Ishikawa (cell line): ENCODE data around the gene EIF4E1B.

Experiments used
- CREB1 ChIP-seq: IDR thresholded peaks from 2 replicates; pipeline ENCODE4 v1.6.1; 2012; ENCODE audit warnings: low read depth
- EP300 ChIP-seq: IDR thresholded peaks from 2 replicates; pipeline ENCODE4 v1.6.1; 2012; ENCODE audit warnings: borderline replicate concordance
- TEAD4 ChIP-seq: IDR thresholded peaks from 2 replicates; pipeline ENCODE4 v1.6.1; 2012
- YY1 ChIP-seq: IDR thresholded peaks from 2 replicates; pipeline ENCODE4 v1.6.1; 2012; ENCODE audit warnings: low read depth
- TF ChIP-seq, protein P1 (sequence below): IDR thresholded peaks from 2 replicates; pipeline ENCODE4 v1.6.1; 2012
- TF ChIP-seq, protein P2 (sequence below): IDR thresholded peaks from 2 replicates; pipeline ENCODE4 v1.6.1; 2012; ENCODE audit warnings: low read depth, mild to moderate bottlenecking

DNA sequence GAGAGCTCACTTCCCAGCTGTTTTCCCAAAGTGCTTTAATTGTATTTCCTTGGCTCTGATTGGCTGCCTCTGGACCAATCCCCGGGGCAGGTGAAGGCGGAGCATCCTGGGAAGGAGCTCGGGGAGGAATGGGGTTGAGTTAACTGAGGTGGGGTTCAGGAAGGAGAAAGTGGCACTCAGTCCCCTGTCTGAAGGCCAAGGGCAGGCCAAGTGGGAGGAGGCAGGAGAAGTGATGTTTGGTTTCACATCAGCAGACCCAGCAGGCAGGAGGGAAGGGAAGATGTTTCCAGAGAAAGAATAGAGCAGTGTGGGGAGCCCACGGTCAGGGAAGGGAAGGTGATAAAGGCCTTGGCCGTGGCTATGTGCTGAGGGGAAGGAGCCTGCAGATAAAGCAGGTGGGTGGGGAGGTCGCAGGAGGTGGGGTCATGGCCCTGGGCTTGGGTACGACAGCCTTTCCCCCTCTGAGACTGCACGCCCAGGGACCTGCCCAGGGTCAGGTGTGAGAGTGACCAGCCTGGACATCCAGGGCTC is 19.9 kb downstream of the EIF4E1B start:
- TF ChIP-seq EP300 = no peak
- no peak for TF ChIP-seq TEAD4
- TF ChIP-seq YY1 = no peak
- TF ChIP-seq CREB1 = no peak
- TF ChIP-seq, protein P1, sequence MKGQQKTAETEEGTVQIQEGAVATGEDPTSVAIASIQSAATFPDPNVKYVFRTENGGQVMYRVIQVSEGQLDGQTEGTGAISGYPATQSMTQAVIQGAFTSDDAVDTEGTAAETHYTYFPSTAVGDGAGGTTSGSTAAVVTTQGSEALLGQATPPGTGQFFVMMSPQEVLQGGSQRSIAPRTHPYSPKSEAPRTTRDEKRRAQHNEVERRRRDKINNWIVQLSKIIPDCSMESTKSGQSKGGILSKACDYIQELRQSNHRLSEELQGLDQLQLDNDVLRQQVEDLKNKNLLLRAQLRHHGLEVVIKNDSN = no peak
- TF ChIP-seq, protein P2, sequence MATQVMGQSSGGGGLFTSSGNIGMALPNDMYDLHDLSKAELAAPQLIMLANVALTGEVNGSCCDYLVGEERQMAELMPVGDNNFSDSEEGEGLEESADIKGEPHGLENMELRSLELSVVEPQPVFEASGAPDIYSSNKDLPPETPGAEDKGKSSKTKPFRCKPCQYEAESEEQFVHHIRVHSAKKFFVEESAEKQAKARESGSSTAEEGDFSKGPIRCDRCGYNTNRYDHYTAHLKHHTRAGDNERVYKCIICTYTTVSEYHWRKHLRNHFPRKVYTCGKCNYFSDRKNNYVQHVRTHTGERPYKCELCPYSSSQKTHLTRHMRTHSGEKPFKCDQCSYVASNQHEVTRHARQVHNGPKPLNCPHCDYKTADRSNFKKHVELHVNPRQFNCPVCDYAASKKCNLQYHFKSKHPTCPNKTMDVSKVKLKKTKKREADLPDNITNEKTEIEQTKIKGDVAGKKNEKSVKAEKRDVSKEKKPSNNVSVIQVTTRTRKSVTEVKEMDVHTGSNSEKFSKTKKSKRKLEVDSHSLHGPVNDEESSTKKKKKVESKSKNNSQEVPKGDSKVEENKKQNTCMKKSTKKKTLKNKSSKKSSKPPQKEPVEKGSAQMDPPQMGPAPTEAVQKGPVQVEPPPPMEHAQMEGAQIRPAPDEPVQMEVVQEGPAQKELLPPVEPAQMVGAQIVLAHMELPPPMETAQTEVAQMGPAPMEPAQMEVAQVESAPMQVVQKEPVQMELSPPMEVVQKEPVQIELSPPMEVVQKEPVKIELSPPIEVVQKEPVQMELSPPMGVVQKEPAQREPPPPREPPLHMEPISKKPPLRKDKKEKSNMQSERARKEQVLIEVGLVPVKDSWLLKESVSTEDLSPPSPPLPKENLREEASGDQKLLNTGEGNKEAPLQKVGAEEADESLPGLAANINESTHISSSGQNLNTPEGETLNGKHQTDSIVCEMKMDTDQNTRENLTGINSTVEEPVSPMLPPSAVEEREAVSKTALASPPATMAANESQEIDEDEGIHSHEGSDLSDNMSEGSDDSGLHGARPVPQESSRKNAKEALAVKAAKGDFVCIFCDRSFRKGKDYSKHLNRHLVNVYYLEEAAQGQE = no peak
